HL-60 (cell line): ENCODE data around the gene OSBP2.

Source experiments
- DNase-seq, 2 experiments: peaks; one replicate each; pipeline ENCODE4 v3.0.0-alpha.2; 2010 to 2020; ENCODE audit warnings: low read depth in 1 of 2, low spot score in 1 of 2
- H3K27ac ChIP-seq: fragments of 250-450 bp; sonication (Bioruptor Pico); replicated peaks from 2 replicates; pipeline ENCODE4 v1.5.1; 2020; ENCODE audit warnings: mild to moderate bottlenecking, moderate library complexity
- H3K27me3 ChIP-seq: fragments of 250-450 bp; sonication (Bioruptor Pico); 2 replicates; pipeline ENCODE4 v1.5.1; 2021; ENCODE audit warnings: mild to moderate bottlenecking, moderate library complexity; ENCODE audit not compliant: insufficient read depth, poor library complexity, severe bottlenecking
- H3K4me3 ChIP-seq: replicated peaks from 2 replicates; pipeline ENCODE4 v1.5.1; 2011; ENCODE audit warnings: mild to moderate bottlenecking, control low read depth, low read length; ENCODE audit not compliant: insufficient read depth
- GABPA ChIP-seq: IDR thresholded peaks from 2 replicates; pipeline ENCODE4 v1.6.1; 2012; ENCODE audit warnings: low read depth
- POLR2AphosphoS5 ChIP-seq: IDR thresholded peaks from 2 replicates; pipeline ENCODE4 v1.6.1; 2012; ENCODE audit warnings: low read depth
- SPI1 ChIP-seq: IDR thresholded peaks from 2 replicates; pipeline ENCODE4 v1.6.1; 2012; ENCODE audit warnings: low read depth, mild to moderate bottlenecking, borderline replicate concordance
- TF ChIP-seq, protein P1 (sequence below): IDR thresholded peaks from 2 replicates; pipeline ENCODE4 v1.6.1; 2012; ENCODE audit warnings: low read depth; ENCODE audit not compliant: insufficient replicate concordance
- TF ChIP-seq, protein P2 (sequence below): IDR thresholded peaks from one replicate; pipeline ENCODE4 v1.5.1; 2011; ENCODE audit warnings: low read length, control low read depth, inconsistent platforms; ENCODE audit not compliant: insufficient read depth

The OSBP2 gene

DNA sequence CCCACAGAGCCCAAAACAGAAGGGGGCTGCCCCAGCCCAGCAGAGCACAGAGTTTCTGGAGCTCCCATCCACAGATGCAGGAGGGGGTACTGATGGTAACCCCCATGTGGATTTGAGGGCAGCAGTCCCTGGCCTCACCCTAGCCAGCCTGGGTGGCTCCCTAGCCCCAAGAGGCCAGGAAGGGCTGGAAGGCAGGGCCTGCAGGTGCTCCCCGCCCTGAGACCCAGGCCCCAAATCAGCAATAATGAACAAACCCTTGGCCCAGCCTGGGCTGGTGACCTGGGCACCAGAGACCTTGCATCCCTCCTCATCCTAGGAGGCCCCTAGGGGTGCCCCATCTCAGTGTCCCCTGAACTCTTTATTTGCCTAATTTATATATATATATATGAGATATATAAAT lies 212.3 kb downstream of the OSBP2 start:
- Histone ChIP-seq H3K27ac (no peak overlapping the region), H3K27me3 (peaks cover 3% of the 10 kb centered on the region), H3K4me3 (no peak overlapping the region)
- no peak for DNase-seq
- TF ChIP-seq SPI1: no peak
- TF ChIP-seq, protein P1, sequence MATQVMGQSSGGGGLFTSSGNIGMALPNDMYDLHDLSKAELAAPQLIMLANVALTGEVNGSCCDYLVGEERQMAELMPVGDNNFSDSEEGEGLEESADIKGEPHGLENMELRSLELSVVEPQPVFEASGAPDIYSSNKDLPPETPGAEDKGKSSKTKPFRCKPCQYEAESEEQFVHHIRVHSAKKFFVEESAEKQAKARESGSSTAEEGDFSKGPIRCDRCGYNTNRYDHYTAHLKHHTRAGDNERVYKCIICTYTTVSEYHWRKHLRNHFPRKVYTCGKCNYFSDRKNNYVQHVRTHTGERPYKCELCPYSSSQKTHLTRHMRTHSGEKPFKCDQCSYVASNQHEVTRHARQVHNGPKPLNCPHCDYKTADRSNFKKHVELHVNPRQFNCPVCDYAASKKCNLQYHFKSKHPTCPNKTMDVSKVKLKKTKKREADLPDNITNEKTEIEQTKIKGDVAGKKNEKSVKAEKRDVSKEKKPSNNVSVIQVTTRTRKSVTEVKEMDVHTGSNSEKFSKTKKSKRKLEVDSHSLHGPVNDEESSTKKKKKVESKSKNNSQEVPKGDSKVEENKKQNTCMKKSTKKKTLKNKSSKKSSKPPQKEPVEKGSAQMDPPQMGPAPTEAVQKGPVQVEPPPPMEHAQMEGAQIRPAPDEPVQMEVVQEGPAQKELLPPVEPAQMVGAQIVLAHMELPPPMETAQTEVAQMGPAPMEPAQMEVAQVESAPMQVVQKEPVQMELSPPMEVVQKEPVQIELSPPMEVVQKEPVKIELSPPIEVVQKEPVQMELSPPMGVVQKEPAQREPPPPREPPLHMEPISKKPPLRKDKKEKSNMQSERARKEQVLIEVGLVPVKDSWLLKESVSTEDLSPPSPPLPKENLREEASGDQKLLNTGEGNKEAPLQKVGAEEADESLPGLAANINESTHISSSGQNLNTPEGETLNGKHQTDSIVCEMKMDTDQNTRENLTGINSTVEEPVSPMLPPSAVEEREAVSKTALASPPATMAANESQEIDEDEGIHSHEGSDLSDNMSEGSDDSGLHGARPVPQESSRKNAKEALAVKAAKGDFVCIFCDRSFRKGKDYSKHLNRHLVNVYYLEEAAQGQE: no peak
- TF ChIP-seq POLR2AphosphoS5: no peak
- TF ChIP-seq GABPA: no peak
- TF ChIP-seq, protein P2, sequence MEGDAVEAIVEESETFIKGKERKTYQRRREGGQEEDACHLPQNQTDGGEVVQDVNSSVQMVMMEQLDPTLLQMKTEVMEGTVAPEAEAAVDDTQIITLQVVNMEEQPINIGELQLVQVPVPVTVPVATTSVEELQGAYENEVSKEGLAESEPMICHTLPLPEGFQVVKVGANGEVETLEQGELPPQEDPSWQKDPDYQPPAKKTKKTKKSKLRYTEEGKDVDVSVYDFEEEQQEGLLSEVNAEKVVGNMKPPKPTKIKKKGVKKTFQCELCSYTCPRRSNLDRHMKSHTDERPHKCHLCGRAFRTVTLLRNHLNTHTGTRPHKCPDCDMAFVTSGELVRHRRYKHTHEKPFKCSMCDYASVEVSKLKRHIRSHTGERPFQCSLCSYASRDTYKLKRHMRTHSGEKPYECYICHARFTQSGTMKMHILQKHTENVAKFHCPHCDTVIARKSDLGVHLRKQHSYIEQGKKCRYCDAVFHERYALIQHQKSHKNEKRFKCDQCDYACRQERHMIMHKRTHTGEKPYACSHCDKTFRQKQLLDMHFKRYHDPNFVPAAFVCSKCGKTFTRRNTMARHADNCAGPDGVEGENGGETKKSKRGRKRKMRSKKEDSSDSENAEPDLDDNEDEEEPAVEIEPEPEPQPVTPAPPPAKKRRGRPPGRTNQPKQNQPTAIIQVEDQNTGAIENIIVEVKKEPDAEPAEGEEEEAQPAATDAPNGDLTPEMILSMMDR: no peak

DNA sequence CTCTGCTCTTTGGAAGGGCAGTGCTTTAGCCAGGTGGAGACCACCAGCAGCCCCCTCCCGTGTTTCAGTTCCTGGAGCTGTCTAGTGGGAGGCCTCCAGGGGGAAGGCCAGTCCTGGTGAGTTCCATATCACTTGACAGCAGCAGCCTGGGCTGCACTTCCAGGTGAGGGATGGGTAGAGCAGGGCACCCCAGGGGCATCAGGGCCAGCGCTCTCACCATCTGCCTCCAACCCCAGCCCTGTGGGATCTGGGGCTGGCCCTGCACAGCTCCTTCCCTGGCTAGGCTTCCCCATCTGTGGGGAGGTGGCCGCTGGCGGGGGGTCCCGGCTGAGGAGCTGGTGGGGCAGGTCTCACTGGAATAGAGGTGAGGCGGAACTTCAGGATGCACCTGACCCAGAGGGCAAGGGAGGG lies 213.4 kb downstream of the OSBP2 start:
- DNase-seq: no peak
- no peak overlapping the region for H3K4me3 ChIP-seq
- no peaks in the 10 kb centered on the region for H3K27me3 ChIP-seq
- H3K27ac ChIP-seq: no peak overlapping the region
- TF ChIP-seq, protein P1: no peak
- TF ChIP-seq, protein P2: no peak
- TF ChIP-seq GABPA (no peak), POLR2AphosphoS5 (no peak), SPI1 (no peak)

DNA sequence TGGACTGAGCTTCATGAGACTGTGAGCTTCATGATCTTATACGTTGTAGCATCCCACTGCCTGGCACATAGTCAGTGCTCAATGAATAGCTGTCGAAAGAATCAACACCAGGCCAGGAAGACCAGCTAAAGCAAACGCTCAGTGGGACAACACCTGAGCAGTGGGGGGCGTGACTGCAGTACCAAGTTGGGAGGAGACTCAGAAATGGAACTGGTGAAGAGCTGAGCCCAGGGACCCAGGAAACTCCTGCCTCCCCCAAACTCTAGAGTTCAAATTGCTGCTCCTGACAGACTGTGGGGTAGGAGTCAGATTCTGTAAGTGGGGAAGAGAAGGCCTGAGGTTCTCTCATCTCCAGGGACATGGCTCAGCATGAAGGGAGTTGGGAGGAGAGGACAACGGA lies 214.6 kb downstream of the OSBP2 start:
- DNase-seq: no peak
- no peak for TF ChIP-seq POLR2AphosphoS5
- TF ChIP-seq, protein P2: no peak
- no peak for TF ChIP-seq SPI1
- no peak for TF ChIP-seq GABPA
- TF ChIP-seq, protein P1: no peak
- Histone ChIP-seq H3K27me3 (no peaks in the 10 kb centered on the region), H3K4me3 (no peak overlapping the region), H3K27ac (no peak overlapping the region)
